Measurements from ENCODE around the gene PEPD.

Gene PEPD

GRCh38 chr19:33349319-33350289 is 172.0 kb downstream of the PEPD start:
- DNase-seq, result no peak

DNA sequence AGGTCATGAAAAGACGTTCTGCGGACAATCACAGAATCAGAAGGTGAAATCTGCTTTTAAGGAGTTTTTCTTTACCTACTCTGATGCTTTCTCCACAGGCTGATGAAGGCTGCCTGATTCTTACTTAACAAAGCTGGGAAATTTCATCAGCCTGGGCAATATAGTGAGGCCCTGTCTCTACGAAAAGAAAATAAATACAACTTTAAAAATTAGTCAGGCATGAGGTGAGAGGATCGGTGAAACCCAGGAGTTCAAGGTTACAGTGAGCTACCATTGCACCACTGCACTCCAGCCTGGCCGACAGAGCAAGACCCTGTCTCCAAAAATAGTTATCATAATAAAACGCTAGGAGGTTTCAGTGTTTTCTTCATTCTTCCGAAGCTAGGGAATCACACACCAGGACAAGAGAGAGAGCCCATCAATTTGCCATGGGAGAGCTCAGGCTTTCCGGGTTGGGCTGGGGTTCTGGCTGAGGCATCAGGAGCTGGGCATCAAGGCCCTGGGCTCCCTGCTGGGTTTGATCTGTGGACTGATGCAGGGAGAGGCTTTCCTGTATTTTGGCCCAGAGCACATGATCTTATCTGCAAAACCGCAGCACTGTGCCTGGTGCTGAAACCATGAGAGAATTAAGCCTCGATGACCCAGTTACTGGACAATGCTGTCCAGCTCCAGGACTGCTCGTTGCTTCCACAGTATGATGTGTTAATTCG is 173.1 kb downstream of the PEPD start:
- no peak for DNase-seq

GRCh38 chr19:33347300-33347699 is 174.3 kb downstream of the PEPD start:
- DNase-seq, result no peak

GRCh38 chr19:33346665-33347064 is 174.9 kb downstream of the PEPD start:
- no peak for DNase-seq

- no peak for DNase-seq
These were observed 176.4 kb downstream of the PEPD start for GRCh38 chr19:33345163-33345562.

- DNase-seq, result no peak
These were observed 177.0 kb downstream of the PEPD start for GRCh38 chr19:33344573-33344925.

DNA sequence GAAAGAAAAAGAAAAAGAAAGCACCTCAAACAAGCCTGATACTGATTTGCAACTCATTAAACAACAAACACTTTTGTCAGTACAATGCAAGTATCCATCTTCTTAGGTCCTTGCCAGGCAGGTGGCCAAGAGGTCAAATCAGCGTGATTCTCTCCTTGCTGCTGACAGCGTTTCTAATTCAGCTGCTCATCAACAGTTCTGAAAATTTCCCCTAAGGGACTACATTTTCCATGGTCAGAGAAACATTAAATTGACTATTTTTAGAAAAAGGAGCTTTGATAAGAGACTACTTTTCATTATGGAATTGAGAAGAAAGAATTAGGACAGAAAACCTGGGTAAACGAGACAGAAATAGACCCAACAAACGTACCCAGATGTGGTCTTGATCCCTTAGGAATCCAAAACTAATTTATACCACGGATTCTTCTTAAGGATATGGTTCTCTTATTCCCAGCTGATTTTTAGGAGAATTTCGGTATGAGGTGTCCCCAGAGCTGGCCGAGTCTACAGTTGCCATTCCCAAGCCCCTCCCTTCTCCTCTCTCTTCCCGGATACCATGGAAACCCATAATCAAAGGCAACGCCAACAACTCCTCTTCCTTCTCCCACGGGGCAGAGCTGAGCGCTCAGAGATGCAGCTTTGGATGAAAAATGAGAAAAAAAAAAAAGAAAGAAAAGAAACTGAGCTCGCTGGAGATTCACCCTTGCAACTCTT is 177.6 kb downstream of the PEPD start:
- DNase-seq, result no peak

DNA sequence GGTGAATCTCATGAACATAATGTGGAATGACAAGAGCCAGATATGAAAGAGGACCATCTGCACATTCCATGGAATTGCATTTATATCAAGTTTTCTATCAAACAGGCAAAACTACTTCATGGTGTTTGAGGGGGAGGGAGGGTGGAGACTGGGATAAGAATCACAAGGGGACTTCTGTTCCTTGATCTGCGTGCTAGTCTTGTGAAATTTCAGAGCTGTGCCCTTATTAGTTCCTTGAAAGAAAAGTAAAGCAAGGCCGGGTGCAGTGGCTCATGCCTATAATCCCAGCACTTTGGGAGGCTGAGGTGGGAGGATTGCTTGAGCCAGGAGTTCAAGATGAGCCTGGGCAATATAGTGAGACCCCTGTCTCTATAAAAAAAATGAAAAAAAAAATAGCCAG is 178.3 kb downstream of the PEPD start:
- DNase-seq, result no peak

DNA sequence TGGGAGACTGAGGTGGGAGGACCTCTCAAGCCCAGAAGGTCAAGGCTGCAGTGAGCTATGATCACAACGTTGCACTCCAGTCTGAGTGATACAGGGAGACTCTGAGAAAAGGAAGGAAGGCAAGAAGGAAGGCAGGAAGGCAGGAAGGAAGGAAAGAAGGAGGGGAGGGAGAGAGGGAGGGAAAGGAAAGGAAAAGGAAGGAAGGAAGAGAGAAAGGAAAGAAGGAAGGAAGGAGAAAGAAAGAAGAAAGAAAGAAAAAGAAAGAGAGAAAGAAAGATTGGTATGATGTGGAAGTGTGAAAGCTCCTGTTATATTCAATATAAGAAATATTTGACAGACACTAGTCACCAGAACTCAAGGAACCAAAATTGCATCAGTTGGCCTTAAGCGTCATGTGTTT is 180.6 kb downstream of the PEPD start:
- no peak for DNase-seq

- DNase-seq, result no peak
These were observed 182.3 kb downstream of the PEPD start for GRCh38 chr19:33339016-33339984.

Data from NCI-H226 (cell line).